SK-N-SH (cell line): ENCODE results near the gene MRPL49. TPM values are rescaled to one million over a fixed set of nuclear protein-coding genes. Genes with fewer than 3 reads are reported as not detected.

Experiments
- CTCF ChIA-PET: fragments of 300-600, 350-600 bp; formaldehyde crosslinking; extraction: SDS; loops from one replicate; lab custom pipeline; 2021; lab: Yijun Ruan, JAX
- POLR2A ChIA-PET: fragments of 350-600 bp; sonication (Branson Sonifier 250); formaldehyde crosslinking; extraction: SDS; loops from one replicate; lab custom pipeline; 2020; ENCODE audit warnings: antibody characterized with exemption, inconsistent platforms; lab: Yijun Ruan, JAX
- DNase-seq: peaks from one replicate; pipeline ENCODE4 v3.0.0; 2012
- H2AFZ ChIP-seq: fragments of 200-600 bp; sonication (generic); 2 replicates; pipeline ENCODE4 v1.8.1; 2016; ENCODE audit warnings: antibody characterized with exemption, mild to moderate bottlenecking, low read depth
- H3F3A ChIP-seq: fragments of 200-600 bp; sonication (generic); replicated peaks from 2 replicates; pipeline ENCODE3; 2016; ENCODE audit warnings: antibody characterized with exemption, mild to moderate bottlenecking; ENCODE audit not compliant: insufficient read depth
- H3K27ac ChIP-seq, 2 experiments: fragments of 200-500 bp in 1 of 2; fragments of 200-600 bp in 1 of 2; sonication (Bioruptor generic) in 1 of 2; sonication (generic), shearing (Covaris generic) in 1 of 2; 2 replicates each; pipeline versions ENCODE4 v1.5.1 to v1.6.1; 2014 to 2016; ENCODE audit warnings: low read depth in 2 of 2, inconsistent platforms in 1 of 2, low read length in 1 of 2, mild to moderate bottlenecking in 1 of 2, mixed read lengths in 1 of 2
- H3K27me3 ChIP-seq: fragments of 200-600 bp; sonication (generic), shearing (Covaris generic); 2 replicates; pipeline ENCODE4 v1.6.1; 2016; ENCODE audit warnings: mixed run types; ENCODE audit not compliant: insufficient read depth
- H3K36me3 ChIP-seq, 2 experiments: fragments of 200-500 bp in 1 of 2; fragments of 200-600 bp in 1 of 2; sonication (Bioruptor generic) in 1 of 2; sonication (generic) in 1 of 2; replicated peaks in 1 of 2; 2 replicates each; pipeline versions ENCODE3 to v1.5.1; 2014 to 2016; ENCODE audit warnings: low read length in 1 of 2, mild to moderate bottlenecking in 1 of 2; ENCODE audit not compliant: insufficient read depth in 2 of 2, control insufficient read depth in 1 of 2
- H3K4me1 ChIP-seq, 2 experiments: fragments of 200-500 bp in 1 of 2; fragments of 200-600 bp in 1 of 2; sonication (Bioruptor generic) in 1 of 2; sonication (generic), shearing (Covaris generic) in 1 of 2; 2 replicates each; pipeline versions ENCODE4 v1.5.1 to v1.6.1; 2014 to 2016; ENCODE audit warnings: low read depth in 1 of 2, low read length in 1 of 2, mixed run types in 1 of 2; ENCODE audit not compliant: insufficient read depth in 2 of 2, control insufficient read depth in 1 of 2
- H3K4me2 ChIP-seq: fragments of 200-600 bp; sonication (generic), shearing (Covaris generic); 2 replicates; pipeline ENCODE4 v1.6.1; 2017; ENCODE audit warnings: mixed run types
- H3K4me3 ChIP-seq, 2 experiments: fragments of 200-500 bp in 1 of 2; fragments of 200-600 bp in 1 of 2; sonication (Bioruptor generic) in 1 of 2; sonication (generic), shearing (Covaris generic) in 1 of 2; 2 replicates each; pipeline versions ENCODE4 v1.5.1 to v1.8.1; 2014 to 2016; ENCODE audit warnings: low read depth in 2 of 2, inconsistent platforms in 1 of 2, low read length in 1 of 2, mild to moderate bottlenecking in 1 of 2, mixed read lengths in 1 of 2, moderate library complexity in 1 of 2
- H3K79me2 ChIP-seq: fragments of 200-600 bp; sonication (generic); 2 replicates; pipeline ENCODE4 v1.8.1; 2017; ENCODE audit warnings: mild to moderate bottlenecking; ENCODE audit not compliant: insufficient read depth
- H3K9ac ChIP-seq: fragments of 200-600 bp; sonication (generic); 2 replicates; pipeline ENCODE4 v1.6.1; 2017; ENCODE audit warnings: mixed run types
- H3K9me2 ChIP-seq: fragments of 200-600 bp; sonication (generic); 2 replicates; pipeline ENCODE4 v1.6.1; 2017; ENCODE audit warnings: mixed run types
- H3K9me3 ChIP-seq: fragments of 200-600 bp; sonication (generic); 2 replicates; pipeline ENCODE4 v1.6.1; 2017; ENCODE audit warnings: mixed run types, mild to moderate bottlenecking, moderate library complexity
- H4K20me1 ChIP-seq: fragments of 200-600 bp; sonication (generic); 2 replicates; pipeline ENCODE4 v1.6.1; 2017; ENCODE audit warnings: mild to moderate bottlenecking, mixed run types; ENCODE audit not compliant: insufficient read depth
- ELF1 ChIP-seq: IDR thresholded peaks from 2 replicates; pipeline ENCODE4 v1.4.0; 2012
- EP300 ChIP-seq, 2 experiments: IDR thresholded peaks; 2 replicates each; pipeline versions ENCODE4 v1.4.0 to v1.6.1; 2012; ENCODE audit warnings: borderline replicate concordance in 1 of 2, low read depth in 1 of 2, low read length in 1 of 2
- EZH2phosphoT487 ChIP-seq: fragments of 200-600 bp; sonication (generic); IDR thresholded peaks from 2 replicates; pipeline ENCODE4 v1.6.1; 2017; ENCODE audit warnings: low read depth, mixed run types, mild to moderate bottlenecking, antibody characterized with exemption, moderate library complexity, borderline replicate concordance
- FOSL2 ChIP-seq: IDR thresholded peaks from 2 replicates; pipeline ENCODE4 v1.4.0; 2012; ENCODE audit warnings: low read depth, mild to moderate bottlenecking, moderate library complexity, borderline replicate concordance
- FOXJ3 ChIP-seq: sonication (generic); formaldehyde crosslinking; IDR thresholded peaks from 2 replicates; pipeline ENCODE4 v1.5.1; 2020; ENCODE audit warnings: mild to moderate bottlenecking, missing genetic modification reagents
- FOXM1 ChIP-seq: IDR thresholded peaks from 2 replicates; pipeline ENCODE4 v1.4.0; 2012; ENCODE audit warnings: low read depth, mild to moderate bottlenecking
- GATA2 ChIP-seq: sonication (generic); formaldehyde crosslinking; IDR thresholded peaks from 2 replicates; pipeline ENCODE4 v1.5.0; 2020; ENCODE audit warnings: mild to moderate bottlenecking, missing genetic modification reagents
- MEF2A ChIP-seq: IDR thresholded peaks from 2 replicates; pipeline ENCODE4 v1.4.0; 2012; ENCODE audit warnings: low read depth, borderline replicate concordance
- RFX5 ChIP-seq: IDR thresholded peaks from 2 replicates; pipeline ENCODE4 v1.6.1; 2012; ENCODE audit warnings: mild to moderate bottlenecking, improper control_type of control experiment, low read length
- SIN3A ChIP-seq: IDR thresholded peaks from 2 replicates; pipeline ENCODE4 v1.6.1; 2012; ENCODE audit warnings: low read depth, mild to moderate bottlenecking, low read length, moderate library complexity, borderline replicate concordance
- SMC3 ChIP-seq: IDR thresholded peaks from 2 replicates; pipeline ENCODE4 v1.6.1; 2012; ENCODE audit warnings: low read depth, low read length, improper control_type of control experiment
- TAF1 ChIP-seq: IDR thresholded peaks from 2 replicates; pipeline ENCODE4 v1.6.1; 2012; ENCODE audit warnings: low read depth, mild to moderate bottlenecking, low read length, moderate library complexity, borderline replicate concordance
- TEAD4 ChIP-seq: IDR thresholded peaks from 2 replicates; pipeline ENCODE4 v1.4.0; 2012; ENCODE audit warnings: mild to moderate bottlenecking, borderline replicate concordance; ENCODE audit not compliant: insufficient read depth
- WGBS: methylation state at CpG from one replicate; pipeline ENCODE4 v1.1.6; 2017; ENCODE audit warnings: low lambda C conversion rate; 5-methylcytosine and 5-hydroxymethylcytosine counted together
- polyA plus RNA-seq, 3 experiments: library from polyadenylated mRNA; depleted of rRNA; stranded (reverse); fragments of >200 nt; gene quantifications; 2 replicates each; pipeline ENCODE4 v1.2.3, GENCODE V29; 2012
- TF ChIP-seq, protein P1 (sequence below): fragments of 200-600 bp; sonication (generic); IDR thresholded peaks from 2 replicates; pipeline ENCODE4 v1.6.1; 2017; ENCODE audit warnings: antibody characterized with exemption, mild to moderate bottlenecking, moderate library complexity
- TF ChIP-seq, protein P2 (sequence below): IDR thresholded peaks from 2 replicates; pipeline ENCODE4 v1.6.1; 2012; ENCODE audit warnings: mild to moderate bottlenecking, low read depth, low read length, moderate library complexity
- TF ChIP-seq, protein P3 (sequence below): IDR thresholded peaks from 2 replicates; pipeline ENCODE4 v1.4.0; 2012; ENCODE audit warnings: low read depth
- TF ChIP-seq, protein P4 (sequence below): IDR thresholded peaks from 2 replicates; pipeline ENCODE4 v1.4.0; 2012; ENCODE audit warnings: low read depth, borderline replicate concordance

The MRPL49 gene
- polyA plus RNA-seq, 1 of the 3 experiments (the other 2 are of a cell fraction): 56.7 TPM

DNA sequence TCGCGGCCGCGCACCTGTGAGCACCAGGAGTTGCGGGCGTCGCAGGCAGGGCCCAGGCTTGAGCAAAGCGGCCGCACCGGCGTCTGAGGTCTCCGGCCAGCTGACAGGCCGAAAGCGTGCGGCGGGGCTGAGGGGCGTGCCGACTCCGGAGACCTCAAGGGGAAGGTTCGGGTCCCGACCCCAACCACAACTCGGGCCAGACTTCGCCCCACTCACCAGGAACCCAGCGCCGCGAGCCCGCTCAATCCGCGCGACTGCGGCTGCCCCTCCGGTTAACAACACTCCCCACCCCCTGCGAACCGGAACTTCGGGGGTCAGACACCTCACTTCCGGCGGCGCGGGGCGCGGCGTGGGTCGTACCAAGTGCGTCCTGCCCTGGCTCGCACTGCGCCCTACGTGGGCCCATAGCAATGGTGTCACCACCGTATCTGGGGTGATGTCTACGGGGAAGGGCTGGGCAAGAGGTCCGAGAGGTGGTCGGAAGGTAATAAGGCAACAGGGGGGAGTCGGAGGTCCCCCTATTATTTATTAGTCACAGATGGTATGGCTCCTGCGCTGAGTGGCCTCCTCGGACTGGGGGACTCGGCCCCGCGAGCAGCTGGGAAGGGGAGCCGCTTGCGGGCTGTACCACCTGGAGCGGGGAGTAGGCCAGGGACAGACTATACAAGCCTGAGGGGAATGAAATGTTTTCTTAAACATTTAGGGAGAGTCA lies 12.3 kb downstream of the MRPL49 start, which contains the start of gene SYVN1 (continued):
- TF ChIP-seq, protein P1, sequence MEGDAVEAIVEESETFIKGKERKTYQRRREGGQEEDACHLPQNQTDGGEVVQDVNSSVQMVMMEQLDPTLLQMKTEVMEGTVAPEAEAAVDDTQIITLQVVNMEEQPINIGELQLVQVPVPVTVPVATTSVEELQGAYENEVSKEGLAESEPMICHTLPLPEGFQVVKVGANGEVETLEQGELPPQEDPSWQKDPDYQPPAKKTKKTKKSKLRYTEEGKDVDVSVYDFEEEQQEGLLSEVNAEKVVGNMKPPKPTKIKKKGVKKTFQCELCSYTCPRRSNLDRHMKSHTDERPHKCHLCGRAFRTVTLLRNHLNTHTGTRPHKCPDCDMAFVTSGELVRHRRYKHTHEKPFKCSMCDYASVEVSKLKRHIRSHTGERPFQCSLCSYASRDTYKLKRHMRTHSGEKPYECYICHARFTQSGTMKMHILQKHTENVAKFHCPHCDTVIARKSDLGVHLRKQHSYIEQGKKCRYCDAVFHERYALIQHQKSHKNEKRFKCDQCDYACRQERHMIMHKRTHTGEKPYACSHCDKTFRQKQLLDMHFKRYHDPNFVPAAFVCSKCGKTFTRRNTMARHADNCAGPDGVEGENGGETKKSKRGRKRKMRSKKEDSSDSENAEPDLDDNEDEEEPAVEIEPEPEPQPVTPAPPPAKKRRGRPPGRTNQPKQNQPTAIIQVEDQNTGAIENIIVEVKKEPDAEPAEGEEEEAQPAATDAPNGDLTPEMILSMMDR: no peak
- TF ChIP-seq ELF1 (no peak), TEAD4 (no peak), EZH2phosphoT487 (no peak), SMC3 (no peak), FOXM1 (no peak), SIN3A (peak; percentile 77), TAF1 (no peak), FOSL2 (no peak), RFX5 (no peak), MEF2A (no peak), GATA2 (no peak)
- TF ChIP-seq, protein P2, sequence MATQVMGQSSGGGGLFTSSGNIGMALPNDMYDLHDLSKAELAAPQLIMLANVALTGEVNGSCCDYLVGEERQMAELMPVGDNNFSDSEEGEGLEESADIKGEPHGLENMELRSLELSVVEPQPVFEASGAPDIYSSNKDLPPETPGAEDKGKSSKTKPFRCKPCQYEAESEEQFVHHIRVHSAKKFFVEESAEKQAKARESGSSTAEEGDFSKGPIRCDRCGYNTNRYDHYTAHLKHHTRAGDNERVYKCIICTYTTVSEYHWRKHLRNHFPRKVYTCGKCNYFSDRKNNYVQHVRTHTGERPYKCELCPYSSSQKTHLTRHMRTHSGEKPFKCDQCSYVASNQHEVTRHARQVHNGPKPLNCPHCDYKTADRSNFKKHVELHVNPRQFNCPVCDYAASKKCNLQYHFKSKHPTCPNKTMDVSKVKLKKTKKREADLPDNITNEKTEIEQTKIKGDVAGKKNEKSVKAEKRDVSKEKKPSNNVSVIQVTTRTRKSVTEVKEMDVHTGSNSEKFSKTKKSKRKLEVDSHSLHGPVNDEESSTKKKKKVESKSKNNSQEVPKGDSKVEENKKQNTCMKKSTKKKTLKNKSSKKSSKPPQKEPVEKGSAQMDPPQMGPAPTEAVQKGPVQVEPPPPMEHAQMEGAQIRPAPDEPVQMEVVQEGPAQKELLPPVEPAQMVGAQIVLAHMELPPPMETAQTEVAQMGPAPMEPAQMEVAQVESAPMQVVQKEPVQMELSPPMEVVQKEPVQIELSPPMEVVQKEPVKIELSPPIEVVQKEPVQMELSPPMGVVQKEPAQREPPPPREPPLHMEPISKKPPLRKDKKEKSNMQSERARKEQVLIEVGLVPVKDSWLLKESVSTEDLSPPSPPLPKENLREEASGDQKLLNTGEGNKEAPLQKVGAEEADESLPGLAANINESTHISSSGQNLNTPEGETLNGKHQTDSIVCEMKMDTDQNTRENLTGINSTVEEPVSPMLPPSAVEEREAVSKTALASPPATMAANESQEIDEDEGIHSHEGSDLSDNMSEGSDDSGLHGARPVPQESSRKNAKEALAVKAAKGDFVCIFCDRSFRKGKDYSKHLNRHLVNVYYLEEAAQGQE: no peak

DNA sequence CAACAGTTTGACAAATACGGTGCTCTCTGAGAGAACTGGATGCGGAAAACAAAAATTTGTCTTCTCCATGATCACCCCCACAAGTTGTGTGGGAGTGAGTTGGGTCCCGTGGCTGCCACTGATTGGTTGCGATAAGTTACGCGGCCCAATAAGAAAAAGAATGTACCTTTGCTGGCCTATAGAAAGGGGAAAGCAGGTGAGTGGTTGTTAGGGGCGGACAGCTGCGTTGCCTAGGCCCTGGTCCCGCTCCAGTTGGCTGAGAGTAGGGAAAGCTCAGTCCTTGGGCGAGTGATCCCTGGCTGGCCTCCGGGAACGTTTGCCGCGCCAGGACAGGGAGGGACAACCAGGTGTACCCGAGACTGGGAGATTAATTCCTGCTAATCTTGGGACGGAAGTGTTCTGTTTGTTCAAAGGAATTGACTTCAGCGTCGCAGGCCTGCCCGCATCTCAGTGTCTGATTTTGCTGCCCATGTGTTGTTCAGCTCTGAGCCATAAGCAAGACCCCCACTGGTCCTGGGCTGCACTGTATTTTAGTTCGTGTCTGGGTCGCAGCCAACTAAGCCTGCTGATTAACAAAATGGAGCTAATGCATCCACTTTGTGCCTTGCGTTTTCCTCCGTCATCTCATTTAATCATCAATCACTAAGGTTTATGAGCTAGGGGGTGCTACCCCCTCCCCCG lies 13.0 kb downstream of the MRPL49 start:
- POLR2A ChIA-PET: interaction anchor here (0.6 to 2.9 kb wide), 17 partner anchors 9 to 607 kb away, joined by 3 to 25 read pairs (median 4); partner anchors contain the start of genes CAPN1, FAU, MALAT1 and MRPL49
- H3K27me3 ChIP-seq: no peaks in the 10 kb centered on the region
- peak overlapping the region; percentile 88 to 96 for H3K4me3 ChIP-seq
- H3K4me1 ChIP-seq: peaks cover 0 to 28% of the 10 kb centered on the region in 2 experiments; a peak in 2 of 4 replicates
- CTCF ChIA-PET: interaction anchor here (0.7 to 4.2 kb wide), 14 partner anchors 13 to 485 kb away, joined by 3 to 27 read pairs (median 4); partner anchors contain the start of genes ARL2, CAPN1, CDC42EP2 and FAU
- peak overlapping the region; percentile 92 for H3K4me2 ChIP-seq
- H3K9me3 ChIP-seq: no peaks in the 10 kb centered on the region
- DNase-seq: peak; percentile 91
- H3K36me3 ChIP-seq: peaks cover 15 to 23% of the 10 kb centered on the region in 2 experiments
- peaks cover 28% of the 10 kb centered on the region; the same call in 1 of the 2 replicates for H3K79me2 ChIP-seq
- WGBS: 5% methylated on average over 24 of the region's 24 CpGs
- H3K27ac ChIP-seq: peak overlapping the region; percentile 95 to 99
- no peaks in the 10 kb centered on the region; the same call in 1 of the 2 replicates for H4K20me1 ChIP-seq
- H3K9ac ChIP-seq: peak overlapping the region; percentile 95
- H3K9me2 ChIP-seq: no peaks in the 10 kb centered on the region
- H2AFZ ChIP-seq: peak overlapping the region; percentile 53
- H3F3A ChIP-seq: no peaks in the 10 kb centered on the region
- no peak for TF ChIP-seq FOXJ3 (CRISPR knock-in tag)
- no peak for TF ChIP-seq TEAD4
- TF ChIP-seq, protein P3, sequence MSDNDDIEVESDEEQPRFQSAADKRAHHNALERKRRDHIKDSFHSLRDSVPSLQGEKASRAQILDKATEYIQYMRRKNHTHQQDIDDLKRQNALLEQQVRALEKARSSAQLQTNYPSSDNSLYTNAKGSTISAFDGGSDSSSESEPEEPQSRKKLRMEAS: no peak
- TF ChIP-seq FOXM1: no peak
- TF ChIP-seq EP300 (IDR thresholded peaks at IDR 0.05; ENCODE audit: borderline replicate concordance in 1 of 2, low read depth in 1 of 2, low read length in 1 of 2): 0 out of 4 replicates have a peak, but pooled peaks of 1 of the 2 experiments have one; percentile 4
- TF ChIP-seq MEF2A: no peak
- TF ChIP-seq, protein P4, sequence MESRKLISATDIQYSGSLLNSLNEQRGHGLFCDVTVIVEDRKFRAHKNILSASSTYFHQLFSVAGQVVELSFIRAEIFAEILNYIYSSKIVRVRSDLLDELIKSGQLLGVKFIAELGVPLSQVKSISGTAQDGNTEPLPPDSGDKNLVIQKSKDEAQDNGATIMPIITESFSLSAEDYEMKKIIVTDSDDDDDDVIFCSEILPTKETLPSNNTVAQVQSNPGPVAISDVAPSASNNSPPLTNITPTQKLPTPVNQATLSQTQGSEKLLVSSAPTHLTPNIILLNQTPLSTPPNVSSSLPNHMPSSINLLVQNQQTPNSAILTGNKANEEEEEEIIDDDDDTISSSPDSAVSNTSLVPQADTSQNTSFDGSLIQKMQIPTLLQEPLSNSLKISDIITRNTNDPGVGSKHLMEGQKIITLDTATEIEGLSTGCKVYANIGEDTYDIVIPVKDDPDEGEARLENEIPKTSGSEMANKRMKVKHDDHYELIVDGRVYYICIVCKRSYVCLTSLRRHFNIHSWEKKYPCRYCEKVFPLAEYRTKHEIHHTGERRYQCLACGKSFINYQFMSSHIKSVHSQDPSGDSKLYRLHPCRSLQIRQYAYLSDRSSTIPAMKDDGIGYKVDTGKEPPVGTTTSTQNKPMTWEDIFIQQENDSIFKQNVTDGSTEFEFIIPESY: no peak
